H1 (cell line): ENCODE results near the gene ROR1. TPM values are rescaled to one million over a fixed set of nuclear protein-coding genes. Genes with fewer than 3 reads are reported as not detected.

Experiments used
- CTCF ChIA-PET: fragments of 300-600 bp; sonication (Branson Sonifier 250); formaldehyde crosslinking; loops from one replicate; lab custom pipeline; 2021; ENCODE audit not compliant: partially characterized antibody; lab: Charles Lee
- POLR2A ChIA-PET: fragments of 300-600 bp; sonication (Branson Sonifier 250); formaldehyde crosslinking; loops from one replicate; lab custom pipeline; 2021; ENCODE audit warnings: inconsistent platforms; ENCODE audit not compliant: partially characterized antibody; lab: Charles Lee
- DNase-seq, 2 experiments: peaks; one replicate each; pipeline versions ENCODE4 v3.0.0 to v3.0.0-alpha.2; 2010 to 2022; ENCODE audit warnings: low spot score in 2 of 2, low read depth in 1 of 2, mixed read lengths in 1 of 2
- FAIRE-seq: peaks from 2 replicates; lab custom pipeline; 2011; peaks lifted over from hg19 to GRCh38; lab: Jason Lieb, UNC
- H2AFZ ChIP-seq: 2 replicates; pipeline ENCODE4 v1.8.1; 2012; ENCODE audit warnings: low read length, inconsistent platforms
- H2AK5ac ChIP-seq: 2 replicates; pipeline ENCODE4 v1.6.1; 2013; ENCODE audit warnings: low read depth, low read length
- H2BK120ac ChIP-seq: replicated peaks from 2 replicates; pipeline ENCODE3; 2013; ENCODE audit warnings: low read depth, low read length, inconsistent platforms
- H2BK12ac ChIP-seq: 2 replicates; pipeline ENCODE4 v1.6.1; 2013; ENCODE audit warnings: low read depth, low read length
- H2BK15ac ChIP-seq: 2 replicates; pipeline ENCODE4 v1.6.1; 2013; ENCODE audit warnings: low read length
- H2BK20ac ChIP-seq: 2 replicates; pipeline ENCODE4 v1.6.1; 2013; ENCODE audit warnings: low read length
- H2BK5ac ChIP-seq: 2 replicates; pipeline ENCODE4 v1.6.1; 2013; ENCODE audit warnings: low read depth, low read length
- H3K14ac ChIP-seq: 2 replicates; pipeline ENCODE4 v1.6.1; 2013; ENCODE audit warnings: inconsistent platforms; ENCODE audit not compliant: insufficient read length
- H3K18ac ChIP-seq: 2 replicates; pipeline ENCODE4 v1.6.1; 2013; ENCODE audit warnings: low read length; ENCODE audit errors: extremely low read depth
- H3K23ac ChIP-seq: 2 replicates; pipeline ENCODE4 v1.6.1; 2013; ENCODE audit warnings: inconsistent platforms; ENCODE audit not compliant: insufficient read length
- H3K23me2 ChIP-seq: 2 replicates; pipeline ENCODE4 v1.6.1; 2013; ENCODE audit warnings: low read depth, low read length
- H3K27ac ChIP-seq: 2 replicates; pipeline ENCODE4 v1.6.1; 2011; ENCODE audit warnings: low read depth, low read length, inconsistent platforms
- H3K27me3 ChIP-seq, 4 experiments: replicated peaks in 1 of 4; 1 replicate in 1 of 4; 2 replicates in 3 of 4; pipeline versions ENCODE4 v1.6.1 to v1.8.1; 2011 to 2013; ENCODE audit warnings: low read length in 3 of 4, mild to moderate bottlenecking in 3 of 4, inconsistent platforms in 2 of 4, mixed read lengths in 2 of 4, moderate library complexity in 1 of 4; ENCODE audit not compliant: control insufficient read depth in 3 of 4, insufficient read depth in 3 of 4; ENCODE audit errors: extremely low read depth in 1 of 4
- H3K36me3 ChIP-seq, 4 experiments: 2 replicates each; pipeline versions ENCODE4 v1.6.1 to v1.8.1; 2011 to 2013; ENCODE audit warnings: mild to moderate bottlenecking in 4 of 4, low read length in 3 of 4, moderate library complexity in 2 of 4, control low read depth in 1 of 4, inconsistent platforms in 1 of 4; ENCODE audit not compliant: insufficient read depth in 4 of 4, control insufficient read depth in 2 of 4
- H3K4ac ChIP-seq: replicated peaks from 2 replicates; pipeline ENCODE3; 2013; ENCODE audit warnings: low read length, low read depth, mixed read lengths, inconsistent platforms; ENCODE audit not compliant: insufficient read length
- H3K4me1 ChIP-seq, 4 experiments: replicated peaks in 1 of 4; 1 replicate in 1 of 4; 2 replicates in 3 of 4; pipeline versions ENCODE4 v1.6.1 to v1.8.1; 2011 to 2013; ENCODE audit warnings: low read length in 3 of 4, inconsistent platforms in 2 of 4, mixed read lengths in 1 of 4; ENCODE audit not compliant: insufficient read depth in 4 of 4, control insufficient read depth in 3 of 4
- H3K4me2 ChIP-seq, 2 experiments: 2 replicates each; pipeline versions ENCODE4 v1.6.1 to v1.8.1; 2011 to 2013; ENCODE audit warnings: low read depth in 2 of 2, low read length in 2 of 2, control low read depth in 1 of 2, inconsistent platforms in 1 of 2, mild to moderate bottlenecking in 1 of 2; ENCODE audit not compliant: insufficient read depth in 1 of 2
- H3K4me3 ChIP-seq, 4 experiments: fragments of 200-600, 300-600 bp in 1 of 4; sonication (generic), shearing (Covaris generic), sonication (Bioruptor Twin) in 1 of 4; 2 replicates each; pipeline versions ENCODE4 v1.5.1 to v1.8.1; 2011 to 2016; ENCODE audit warnings: low read length in 4 of 4, low read depth in 3 of 4, control low read depth in 2 of 4, inconsistent platforms in 2 of 4, mild to moderate bottlenecking in 2 of 4, mixed read lengths in 1 of 4, moderate library complexity in 1 of 4; ENCODE audit not compliant: insufficient read depth in 2 of 4; ENCODE audit errors: extremely low read depth in 1 of 4
- H3K56ac ChIP-seq: replicated peaks from 2 replicates; pipeline ENCODE3; 2013; ENCODE audit warnings: low read depth, mild to moderate bottlenecking, mixed read lengths, low read length, inconsistent platforms; ENCODE audit not compliant: insufficient read length
- H3K79me1 ChIP-seq: 2 replicates; pipeline ENCODE4 v1.6.1; 2013; ENCODE audit warnings: low read depth, low read length, control low read depth
- H3K79me2 ChIP-seq, 2 experiments: 2 replicates each; pipeline versions ENCODE4 v1.6.1 to v1.8.1; 2012 to 2013; ENCODE audit warnings: low read length in 2 of 2, mild to moderate bottlenecking in 2 of 2, inconsistent platforms in 1 of 2; ENCODE audit not compliant: insufficient read depth in 2 of 2, control insufficient read depth in 1 of 2
- H3K9ac ChIP-seq, 4 experiments: replicated peaks in 1 of 4; 1 replicate in 1 of 4; 2 replicates in 3 of 4; pipeline versions ENCODE4 v1.6.1 to v1.8.1; 2011 to 2013; ENCODE audit warnings: low read depth in 3 of 4, low read length in 3 of 4, control low read depth in 2 of 4, mild to moderate bottlenecking in 2 of 4, moderate library complexity in 2 of 4, inconsistent platforms in 1 of 4; ENCODE audit errors: extremely low read depth in 1 of 4
- H3K9me3 ChIP-seq, 2 experiments: 2 replicates each; pipeline versions ENCODE4 v1.6.1 to v1.8.1; 2012 to 2013; ENCODE audit warnings: mild to moderate bottlenecking in 2 of 2, moderate library complexity in 2 of 2, control low read depth in 1 of 2, inconsistent platforms in 1 of 2, low read depth in 1 of 2, low read length in 1 of 2, mixed read lengths in 1 of 2; ENCODE audit not compliant: insufficient read depth in 2 of 2
- H4K20me1 ChIP-seq, 2 experiments: replicated peaks in 1 of 2; 2 replicates each; pipeline versions ENCODE3 to v1.8.1; 2011 to 2013; ENCODE audit warnings: inconsistent platforms in 2 of 2, low read length in 2 of 2, mild to moderate bottlenecking in 1 of 2; ENCODE audit not compliant: insufficient read depth in 2 of 2, control insufficient read depth in 1 of 2
- H4K5ac ChIP-seq: 2 replicates; pipeline ENCODE4 v1.6.1; 2013; ENCODE audit warnings: low read length, low read depth, mixed read lengths, inconsistent platforms; ENCODE audit not compliant: insufficient read length
- H4K8ac ChIP-seq: 2 replicates; pipeline ENCODE4 v1.8.0; 2013; ENCODE audit warnings: mild to moderate bottlenecking, moderate library complexity, low read length, inconsistent platforms; ENCODE audit not compliant: insufficient read depth; ENCODE audit errors: extremely low read depth
- H4K91ac ChIP-seq: replicated peaks from 2 replicates; pipeline ENCODE3; 2013; ENCODE audit warnings: low read length, mixed read lengths, inconsistent platforms; ENCODE audit not compliant: insufficient read length
- CTCF ChIP-seq, 3 experiments: IDR thresholded peaks; 1 replicate in 2 of 3; 2 replicates in 1 of 3; pipeline versions ENCODE4 v1.5.1 to v1.6.1; 2011; ENCODE audit warnings: low read length in 3 of 3, mild to moderate bottlenecking in 3 of 3, inconsistent platforms in 2 of 3, low read depth in 1 of 3, moderate library complexity in 1 of 3; ENCODE audit not compliant: insufficient read depth in 1 of 3; ENCODE audit errors: control extremely low read depth in 1 of 3
- RAD21 ChIP-seq, 2 experiments: IDR thresholded peaks in 1 of 2; conservative IDR thresholded peaks in 1 of 2; 2 replicates each; pipeline ENCODE4 v1.6.1; 2011; ENCODE audit warnings: low read depth in 2 of 2, low read length in 2 of 2, improper control_type of control experiment in 1 of 2, inconsistent platforms in 1 of 2, mild to moderate bottlenecking in 1 of 2, moderate library complexity in 1 of 2
- RBBP5 ChIP-seq: IDR thresholded peaks from 2 replicates; pipeline ENCODE4 v1.7.1; 2012; ENCODE audit warnings: low read depth, mild to moderate bottlenecking, inconsistent platforms, low read length, moderate library complexity, borderline replicate concordance
- WGBS, 2 experiments: shearing (Covaris generic) in 1 of 2; methylation state at CpG; one replicate each; pipeline versions ENCODE4 v1.1.6 to v1.1.7; 2013 to 2015; ENCODE audit warnings: low lambda C conversion rate in 2 of 2, mixed read lengths in 2 of 2, inconsistent platforms in 1 of 2, low coverage in 1 of 2, missing lambda C conversion rate in 1 of 2; ENCODE audit not compliant: insufficient replicate concordance in 2 of 2, insufficient coverage in 1 of 2, insufficient read length in 1 of 2; ENCODE audit errors: extremely low coverage in 1 of 2, missing lambda C conversion rate in 1 of 2; 5-methylcytosine and 5-hydroxymethylcytosine counted together
- polyA plus RNA-seq, 7 experiments: library from polyadenylated mRNA; depleted of rRNA in 3 of 7; stranded (reverse) in 5 of 7; unstranded in 2 of 7; fragments of >200 nt in 5 of 7; fragments of 200-250 nt in 2 of 7; gene quantifications; 1 replicate in 5 of 7; 2 replicates in 1 of 7; 4 replicates in 1 of 7; pipeline versions ENCODE4 v1.2.1 to v1.2.3, GENCODE V29; 2011 to 2013; ENCODE audit warnings: missing spikeins in 2 of 7, mixed read lengths in 2 of 7
- total RNA-seq: library from RNA; stranded (reverse); fragmentation: NEBNext Ultra II Directional; extraction: Animal tissue kit (Norgen Biotek cat#: 25700); gene quantifications from 2 replicates; pipeline ENCODE4 v1.2.1, GENCODE V29; 2021

The ROR1 gene
- total and polyA plus RNA-seq, 2 of the 8 experiments (the other 6 are each of a cell fraction or from before 2014, with no cell fraction given): 33.6 to 73.6 TPM

GRCh38 chr1:64013395-64013794, 239.6 kb downstream of the ROR1 start:
- Histone ChIP-seq H3K4me3 (no peak overlapping the region), H2BK12ac (no peak overlapping the region), H3K23me2 (no peaks in the 10 kb centered on the region), H2BK15ac (no peak overlapping the region), H3K27ac (no peak overlapping the region), H3K9ac (no peak overlapping the region), H2AFZ (no peak overlapping the region), H3K4ac (no peak overlapping the region), H3K79me1 (no peaks in the 10 kb centered on the region), H4K5ac (no peak overlapping the region), H2BK120ac (no peak overlapping the region), H3K4me2 (no peak overlapping the region), H4K8ac (no peak overlapping the region), H3K14ac (no peak overlapping the region), H3K36me3 (peaks cover 0 to 7% (median 3%) of the 10 kb centered on the region in 4 experiments; a peak in 2 of 8 replicates), H2AK5ac (no peak overlapping the region), H2BK5ac (no peak overlapping the region), H3K9me3 (no peaks in the 10 kb centered on the region), H3K27me3 (no peaks in the 10 kb centered on the region), H4K20me1 (peaks cover 2 to 5% of the 10 kb centered on the region in 2 experiments), H3K18ac (no peak overlapping the region), H3K23ac (no peak overlapping the region), H3K56ac (no peak overlapping the region), H4K91ac (no peak overlapping the region), H2BK20ac (no peak overlapping the region), H3K79me2 (no peaks in the 10 kb centered on the region), H3K4me1 (no peaks in the 10 kb centered on the region; a peak in 1 of 7 replicates)
- 71 to 100% methylated on average over 1 to 4 of the region's 4 CpGs for WGBS, 2 experiments
- POLR2A ChIA-PET: interaction anchor here (0.8 kb wide), 1 partner anchor 9 kb away, joined by 3 read pairs; no protein-coding TSS in a partner anchor
- TF ChIP-seq CTCF (IDR thresholded peaks at IDR 0.05; ENCODE audit: control extremely low read depth in 1 of 3, insufficient read depth in 1 of 3, low read depth in 1 of 3, low read length in 3 of 3): peak in 2 of 3 experiments; percentile 14 to 21; a peak in 2 of 4 replicates
- no peak for TF ChIP-seq RBBP5
- TF ChIP-seq RAD21 (IDR thresholded peaks at IDR 0.05 in 1 of 2, conservative IDR thresholded peaks at IDR 0.05 in 1 of 2; ENCODE audit: low read depth in 2 of 2, low read length in 2 of 2): peak; percentile 12 to 38; a peak in 3 of 4 replicates
- CTCF ChIA-PET: interaction anchor here (0.8 to 1.9 kb wide), 8 partner anchors 9 to 322 kb away, joined by 3 to 7 read pairs (median 4); no protein-coding TSS in a partner anchor
- FAIRE-seq (no peak), DNase-seq (no peak)
